K562 (cell line): ENCODE data around the gene NQO2. TPM values are rescaled to one million over a fixed set of nuclear protein-coding genes. Genes with fewer than 3 reads are reported as not detected.

Experiments used
- ATAC-seq: fragments of 200-7000 bp; cut with Tn5 transposase; 3 replicates; pipeline ENCODE4 v1.9.1; 2020; ENCODE audit warnings: moderate library complexity
- BruUV-seq: library from RNA; stranded (reverse); fragments of 400-500 nt; replicated peaks from 2 replicates; lab custom pipeline; 2021; lab: Mats Ljungman, UMichigan
- CTCF ChIA-PET: fragments of 300-600 bp; formaldehyde crosslinking; extraction: SDS; loops from one replicate; lab custom pipeline; 2021; ENCODE audit warnings: low intra/inter-chr PET ratio; lab: Yijun Ruan, JAX
- POLR2A ChIA-PET: fragments of 300-600, 350-650 bp; sonication (Branson Sonifier 250); formaldehyde crosslinking; extraction: SDS; loops from one replicate; lab custom pipeline; 2021; ENCODE audit warnings: antibody characterized with exemption, inconsistent platforms; lab: Yijun Ruan, JAX
- DNase-seq, 4 experiments: peaks; one replicate each; pipeline versions ENCODE4 v3.0.0 to v3.0.0-alpha.2; 2011 to 2018; ENCODE audit warnings: low spot score in 3 of 4, mixed read lengths in 3 of 4; ENCODE audit errors: extremely low read depth in 1 of 4
- FAIRE-seq: peaks from 2 replicates; lab custom pipeline; 2011; peaks lifted over from hg19 to GRCh38; lab: Jason Lieb, UNC
- H2AFZ ChIP-seq: 2 replicates; pipeline ENCODE4 v1.6.0; 2011; ENCODE audit warnings: low read depth, low read length, control low read depth, inconsistent platforms
- H3K27ac ChIP-seq: fragments of 200-600 bp; 3 replicates; pipeline ENCODE4 v1.8.0; 2011; ENCODE audit warnings: low read depth, mild to moderate bottlenecking, control low read depth, inconsistent platforms, low read length, moderate library complexity, mixed read lengths; ENCODE audit errors: extremely low read depth
- H3K27me3 ChIP-seq, 2 experiments: fragments of 300-600 bp in 1 of 2; 2 replicates in 1 of 2; 3 replicates in 1 of 2; pipeline versions ENCODE4 v1.6.0 to v1.8.0; 2011; ENCODE audit warnings: inconsistent platforms in 2 of 2, low read length in 2 of 2, mild to moderate bottlenecking in 1 of 2, mixed read lengths in 1 of 2, moderate library complexity in 1 of 2; ENCODE audit not compliant: control insufficient read depth in 2 of 2, insufficient read depth in 2 of 2
- H3K36me3 ChIP-seq: fragments of 300-600 bp; 3 replicates; pipeline ENCODE4 v1.8.0; 2011; ENCODE audit warnings: mild to moderate bottlenecking, low read length, inconsistent platforms; ENCODE audit not compliant: control insufficient read depth, insufficient read depth
- H3K4me1 ChIP-seq, 2 experiments: fragments of 200-600 bp in 1 of 2; replicated peaks in 1 of 2; 2 replicates in 1 of 2; 3 replicates in 1 of 2; pipeline versions ENCODE4 v1.5.1 to v1.8.0; 2011; ENCODE audit warnings: inconsistent platforms in 2 of 2, low read length in 2 of 2, mild to moderate bottlenecking in 1 of 2, mixed read lengths in 1 of 2, moderate library complexity in 1 of 2; ENCODE audit not compliant: control insufficient read depth in 2 of 2, insufficient read depth in 2 of 2
- H3K4me2 ChIP-seq: 2 replicates; pipeline ENCODE4 v1.6.1; 2011; ENCODE audit warnings: low read length, control low read depth, inconsistent platforms, mixed read lengths; ENCODE audit not compliant: insufficient read depth
- H3K4me3 ChIP-seq: fragments of 200-600 bp; sonication (generic), shearing (Covaris generic); 2 replicates; pipeline ENCODE4 v1.5.1; 2016; ENCODE audit warnings: control low read depth, inconsistent platforms
- H3K79me2 ChIP-seq: fragments of 200-600 bp; 3 replicates; pipeline ENCODE4 v1.8.0; 2011; ENCODE audit warnings: low read length, inconsistent platforms; ENCODE audit not compliant: control insufficient read depth, insufficient read depth
- H3K9ac ChIP-seq, 2 experiments: 2 replicates each; pipeline versions ENCODE4 v1.6.0 to v1.6.1; 2011; ENCODE audit warnings: low read depth in 2 of 2, low read length in 2 of 2, control low read depth in 1 of 2, inconsistent platforms in 1 of 2, mild to moderate bottlenecking in 1 of 2, mixed read lengths in 1 of 2; ENCODE audit not compliant: insufficient read depth in 1 of 2
- H3K9me1 ChIP-seq: one replicate; pipeline ENCODE4 v1.6.0; 2011; ENCODE audit warnings: inconsistent platforms, mild to moderate bottlenecking, low read length, moderate library complexity; ENCODE audit not compliant: control insufficient read depth, insufficient read depth
- H3K9me3 ChIP-seq: replicated peaks from 2 replicates; pipeline ENCODE4 v1.5.1; 2011; ENCODE audit warnings: low read depth, low read length, inconsistent platforms; ENCODE audit not compliant: control insufficient read depth, insufficient read depth
- H4K20me1 ChIP-seq: replicated peaks from 2 replicates; pipeline ENCODE4 v1.6.1; 2011; ENCODE audit warnings: low read length, inconsistent platforms, mixed read lengths; ENCODE audit not compliant: control insufficient read depth, insufficient read depth
- ELF1 ChIP-seq: fragments of 200-800 bp; sonication (Bioruptor generic); IDR thresholded peaks from 2 replicates; pipeline ENCODE4 v1.6.1; 2016; ENCODE audit warnings: missing genetic modification characterization, missing compliant biosample characterization
- ESRRA ChIP-seq: fragments of 450-650 bp; IDR thresholded peaks from 2 replicates; pipeline ENCODE4 v1.6.1; 2014; ENCODE audit warnings: low read depth, mild to moderate bottlenecking, moderate library complexity, borderline replicate concordance
- ETV1 ChIP-seq: fragments of 450-650 bp; conservative IDR thresholded peaks from 2 replicates; pipeline ENCODE4 v1.6.1; 2016; ENCODE audit warnings: missing genetic modification characterization, control low read depth, low read depth, missing compliant biosample characterization
- ETV6 ChIP-seq, 3 experiments: fragments of 150-350 bp in 1 of 3; sonication (generic) in 1 of 3; formaldehyde crosslinking in 1 of 3; IDR thresholded peaks; 2 replicates each; pipeline versions ENCODE4 v1.6.1 to v1.8.0; 2014 to 2022; ENCODE audit warnings: borderline replicate concordance in 2 of 3, low read depth in 2 of 3, antibody characterized with exemption in 1 of 3, low read length in 1 of 3, mild to moderate bottlenecking in 1 of 3, missing genetic modification reagents in 1 of 3
- GABPA ChIP-seq: fragments of 200-800 bp; sonication (Bioruptor generic); conservative IDR thresholded peaks from 2 replicates; pipeline ENCODE4 v1.6.1; 2016; ENCODE audit warnings: low read depth, missing genetic modification characterization, missing compliant biosample characterization
- VEZF1 ChIP-seq: fragments of 200-800 bp; sonication (Bioruptor generic); IDR thresholded peaks from 2 replicates; pipeline ENCODE4 v1.6.1; 2017; ENCODE audit warnings: missing genetic modification characterization, missing compliant biosample characterization
- YY1 ChIP-seq, 3 experiments: IDR thresholded peaks; 2 replicates each; pipeline ENCODE4 v1.6.1; 2011; ENCODE audit warnings: low read length in 2 of 3, mild to moderate bottlenecking in 2 of 3, moderate library complexity in 2 of 3, borderline replicate concordance in 1 of 3, control low read depth in 1 of 3, low read depth in 1 of 3; ENCODE audit not compliant: insufficient read depth in 3 of 3, insufficient replicate concordance in 2 of 3, control insufficient read depth in 1 of 3, insufficient read length in 1 of 3; ENCODE audit errors: extremely low read depth in 1 of 3
- WGBS: fragments of 100-300 bp; shearing (Covaris generic); methylation state at CpG from one replicate; pipeline ENCODE4 v1.1.6; 2016; ENCODE audit warnings: low coverage, mixed read lengths; ENCODE audit not compliant: insufficient coverage; ENCODE audit errors: missing lambda C conversion rate; 5-methylcytosine and 5-hydroxymethylcytosine counted together
- in situ Hi-C: fragments of 300-500 bp; cut with MboI; formaldehyde crosslinking; loops from 4 replicates; pipeline ENCODE4 v1.15.0; 2018; ENCODE audit warnings: inconsistent platforms, mixed read lengths
- intact Hi-C: fragments of 100-400 bp; cut with micrococcal nuclease; formaldehyde crosslinking; loops from 2 replicates; pipeline ENCODE4 v1.14.2; 2022
- polyA plus RNA-seq, 8 experiments: library from polyadenylated mRNA; depleted of rRNA in 4 of 8; stranded (reverse) in 5 of 8; unstranded in 3 of 8; fragments of >200 nt; fragmentation: Nextera tagmentation in 2 of 8; fragmentation: Illumina TruSeq in 1 of 8; extraction: Ambion mirVana in 2 of 8; extraction: Trizol in 1 of 8; gene quantifications; 2 replicates each; pipeline versions ENCODE4 v1.2.1 to v1.2.3, GENCODE V29; 2011 to 2014; ENCODE audit warnings: inconsistent platforms in 1 of 8, missing spikeins in 1 of 8
- total RNA-seq, 7 experiments: library from RNA; depleted of rRNA in 6 of 7; stranded (reverse); fragments of >200 nt in 6 of 7; fragmentation: Illumina TruSeq in 2 of 7; extraction: Trizol in 2 of 7; gene quantifications; 2 replicates each; pipeline versions ENCODE4 v1.2.1 to v1.2.3, GENCODE V29; 2011 to 2021; ENCODE audit warnings: low replicate concordance in 1 of 7

The NQO2 gene
- total and polyA plus RNA-seq, 9 of the 15 experiments (the other 6 are each of a cell fraction or from before 2014, with no cell fraction given), result 54.6 to 214 (median 116) TPM

GRCh38 chr6:2951728-2952127 is 48.0 kb upstream of the NQO2 start:
- WGBS, result 55% methylated on average over 7 of the region's 8 CpGs
- FAIRE-seq (peak; percentile 26), DNase-seq (no peak), ATAC-seq (no peak)
- Histone ChIP-seq H3K9ac (peak overlapping the region in 1 of 2 experiments; percentile 67; a peak in 1 of 4 replicates), H3K9me1 (peaks cover 5% of the 10 kb centered on the region), H4K20me1 (no peaks in the 10 kb centered on the region), H2AFZ (no peak overlapping the region), H3K4me1 (peaks cover 25 to 26% of the 10 kb centered on the region in 2 experiments), H3K4me2 (no peak overlapping the region), H3K36me3 (peaks cover 74% of the 10 kb centered on the region), H3K27me3 (no peaks in the 10 kb centered on the region), H3K79me2 (no peaks in the 10 kb centered on the region), H3K4me3 (no peak overlapping the region), H3K9me3 (no peaks in the 10 kb centered on the region), H3K27ac (no peak overlapping the region)
- TF ChIP-seq YY1 (IDR thresholded peaks at IDR 0.05; ENCODE audit: borderline replicate concordance in 1 of 3, control insufficient read depth in 1 of 3, extremely low read depth in 1 of 3, insufficient read depth in 3 of 3, insufficient read length in 1 of 3, insufficient replicate concordance in 2 of 3, low read depth in 1 of 3, low read length in 2 of 3) (peak in 1 of 3 experiments; percentile 69), VEZF1 (CRISPR knock-in tag) (peak; percentile 64), ETV6 (IDR thresholded peaks at IDR 0.05; ENCODE audit: borderline replicate concordance in 1 of 2, low read depth in 2 of 2, low read length in 1 of 2) (no peak), ETV6 (CRISPR knock-in tag; IDR thresholded peaks at IDR 0.05; ENCODE audit: borderline replicate concordance) (no peak), ETV1 (tag) (peak; percentile 70), GABPA (tag) (0 out of 2 replicates have a peak, but pooled peaks have one; percentile 12), ESRRA (no peak), ELF1 (tag) (peak; percentile 15; the same call in 1 of the 2 replicates)
- intact Hi-C loops, result loop anchor here (1.0 kb wide), 1 partner anchor 38 kb away; no protein-coding TSS in a partner anchor
- POLR2A ChIA-PET, result interaction anchor here (0.6 to 3.6 kb wide), 9 partner anchors 8 to 160 kb away, joined by 3 to 12 read pairs (median 6); partner anchors contain the start of genes SERPINB1 and SERPINB6
- no TSS peak for BruUV-seq
- in situ Hi-C loops, result no loop called here
- CTCF ChIA-PET, result interaction anchor here (0.6 to 3.3 kb wide), 7 partner anchors 11 to 213 kb away, joined by 3 to 39 read pairs (median 5); no protein-coding TSS in a partner anchor
